KMS-11 (cell line): ENCODE measurements around the gene COL11A2.

Experiments used
- H2AFZ ChIP-seq: fragments of 200-600 bp; sonication (generic); 2 replicates; pipeline ENCODE4 v1.6.1; 2016; ENCODE audit warnings: antibody characterized with exemption, mixed run types, low read depth
- H3K27ac ChIP-seq: fragments of 200-600 bp; sonication (generic); 2 replicates; pipeline ENCODE4 v1.6.1; 2016; ENCODE audit warnings: mild to moderate bottlenecking, mixed run types
- H3K27me3 ChIP-seq: fragments of 200-600 bp; sonication (generic); 2 replicates; pipeline ENCODE4 v1.6.1; 2017; ENCODE audit warnings: mild to moderate bottlenecking, low read depth, mixed run types, moderate library complexity; ENCODE audit not compliant: insufficient read depth
- H3K36me3 ChIP-seq: fragments of 200-600 bp; sonication (generic); 2 replicates; pipeline ENCODE4 v1.6.1; 2017; ENCODE audit warnings: mild to moderate bottlenecking, mixed run types; ENCODE audit not compliant: insufficient read depth
- H3K4me1 ChIP-seq: fragments of 200-600 bp; sonication (generic); 2 replicates; pipeline ENCODE4 v1.6.1; 2016; ENCODE audit warnings: mild to moderate bottlenecking, low read depth, mixed run types; ENCODE audit not compliant: poor library complexity, severe bottlenecking
- H3K4me2 ChIP-seq: fragments of 200-600 bp; sonication (generic); 2 replicates; pipeline ENCODE4 v1.7.0; 2016; ENCODE audit warnings: mild to moderate bottlenecking, mixed run types
- H3K4me3 ChIP-seq: fragments of 200-600 bp; sonication (generic); IDR thresholded peaks from 2 replicates; pipeline ENCODE4 v1.6.1; 2017; ENCODE audit warnings: low read depth, low read length, mixed read lengths; ENCODE audit not compliant: insufficient read depth
- H3K79me2 ChIP-seq: fragments of 200-600 bp; sonication (generic); 2 replicates; pipeline ENCODE4 v1.6.1; 2016; ENCODE audit warnings: low read depth, mixed run types; ENCODE audit not compliant: insufficient read depth
- H3K9ac ChIP-seq: fragments of 200-600 bp; sonication (generic); 2 replicates; pipeline ENCODE4 v1.6.1; 2016; ENCODE audit warnings: mild to moderate bottlenecking, mixed run types
- H4K20me1 ChIP-seq: fragments of 200-600 bp; sonication (generic); 2 replicates; pipeline ENCODE4 v1.6.1; 2016; ENCODE audit warnings: mild to moderate bottlenecking, mixed run types; ENCODE audit not compliant: insufficient read depth
- CTCF ChIP-seq: fragments of 200-600 bp; sonication (generic); conservative IDR thresholded peaks from 2 replicates; pipeline ENCODE4 v1.6.1; 2017; ENCODE audit warnings: low read depth, mild to moderate bottlenecking, antibody characterized with exemption, low read length, moderate library complexity, mixed read lengths

The COL11A2 gene

GRCh38 chr6:33160096-33160495 is 32.2 kb downstream of the COL11A2 start:
- Histone ChIP-seq H3K27ac (no peak overlapping the region), H2AFZ (no peak overlapping the region), H3K4me3 (no peak overlapping the region), H3K36me3 (no peaks in the 10 kb centered on the region), H3K4me1 (peaks cover 16% of the 10 kb centered on the region), H3K27me3 (no peaks in the 10 kb centered on the region), H3K4me2 (no peak overlapping the region), H4K20me1 (no peaks in the 10 kb centered on the region), H3K79me2 (no peaks in the 10 kb centered on the region), H3K9ac (no peak overlapping the region)
- no peak for TF ChIP-seq CTCF

- H2AFZ ChIP-seq, result no peak overlapping the region
- no peak overlapping the region for H3K4me3 ChIP-seq
- peaks cover 12% of the 10 kb centered on the region for H3K4me1 ChIP-seq
- no peak overlapping the region for H3K9ac ChIP-seq
- no peaks in the 10 kb centered on the region for H4K20me1 ChIP-seq
- no peaks in the 10 kb centered on the region for H3K79me2 ChIP-seq
- no peak for TF ChIP-seq CTCF
- H3K36me3 ChIP-seq, result no peaks in the 10 kb centered on the region
- no peak overlapping the region for H3K27ac ChIP-seq
- no peak overlapping the region for H3K4me2 ChIP-seq
- H3K27me3 ChIP-seq, result no peaks in the 10 kb centered on the region
Measured at GRCh38 chr6:33156964-33157363, 35.3 kb downstream of the COL11A2 start.

GRCh38 chr6:33156561-33156960 is 35.7 kb downstream of the COL11A2 start:
- Histone ChIP-seq H3K36me3 (no peaks in the 10 kb centered on the region), H3K4me2 (no peak overlapping the region), H3K27ac (no peak overlapping the region), H3K4me1 (peaks cover 9% of the 10 kb centered on the region), H3K9ac (no peak overlapping the region), H3K79me2 (no peaks in the 10 kb centered on the region), H2AFZ (no peak overlapping the region), H3K4me3 (no peak overlapping the region), H3K27me3 (no peaks in the 10 kb centered on the region), H4K20me1 (no peaks in the 10 kb centered on the region)
- no peak for TF ChIP-seq CTCF

- H3K4me3 ChIP-seq, result no peak overlapping the region
- no peaks in the 10 kb centered on the region for H4K20me1 ChIP-seq
- no peak overlapping the region for H3K4me2 ChIP-seq
- no peaks in the 10 kb centered on the region for H3K27me3 ChIP-seq
- H2AFZ ChIP-seq, result no peak overlapping the region
- no peak overlapping the region for H3K9ac ChIP-seq
- no peaks in the 10 kb centered on the region for H3K36me3 ChIP-seq
- TF ChIP-seq CTCF, result no peak
- H3K27ac ChIP-seq, result no peak overlapping the region
- no peaks in the 10 kb centered on the region for H3K79me2 ChIP-seq
- no peaks in the 10 kb centered on the region for H3K4me1 ChIP-seq
Measured at GRCh38 chr6:33154349-33154748, 37.9 kb downstream of the COL11A2 start.
